Measurements from ENCODE around the gene PRAF2. TPM values are rescaled to one million over a fixed set of nuclear protein-coding genes. Genes with fewer than 3 reads are reported as not detected.

The PRAF2 gene
- total RNA-seq, 2 experiments from 2014 or later, result 10.8 to 12.4 TPM

- DNase-seq (no peak), ATAC-seq (no peak)
- no peak for TF ChIP-seq CTCF (IDR thresholded peaks at IDR 0.05)
- H3K9me3 Mint-ChIP-seq, result no peaks in the 10 kb centered on the region
- intact Hi-C loops (cut with micrococcal nuclease), result no loop called here
- ChIA-PET CTCF (no interaction called here), POLR2A (no interaction called here)
- H3K27ac Mint-ChIP-seq, result no peak overlapping the region
- H3K27me3 Mint-ChIP-seq, result no peaks in the 10 kb centered on the region
- H3K4me1 Mint-ChIP-seq (ENCODE audit: low read depth), result peaks cover 15% of the 10 kb centered on the region
- peak overlapping the region; percentile 81 for H3K4me3 Mint-ChIP-seq
- H3K36me3 Mint-ChIP-seq (ENCODE audit: low read depth), result peaks cover 18% of the 10 kb centered on the region
Measured at GRCh38 chrX:49071877-49072711, 1.7 kb downstream of the PRAF2 start.

- Mint-ChIP-seq H3K27me3 (no peaks in the 10 kb centered on the region), H3K27ac (no peak overlapping the region), H3K4me1 (ENCODE audit: low read depth) (peaks cover 15% of the 10 kb centered on the region), H3K36me3 (ENCODE audit: low read depth) (peaks cover 18% of the 10 kb centered on the region), H3K9me3 (no peaks in the 10 kb centered on the region), H3K4me3 (no peak overlapping the region)
- CTCF ChIA-PET, result no interaction called here
- intact Hi-C loops (cut with micrococcal nuclease), result no loop called here
- DNase-seq, result no peak
- no peak for ATAC-seq
- POLR2A ChIA-PET, result no interaction called here
- no peak for TF ChIP-seq CTCF (IDR thresholded peaks at IDR 0.05)
Measured at GRCh38 chrX:49070988-49071387, 2.8 kb downstream of the PRAF2 start.

GRCh38 chrX:49069038-49069437 is 4.8 kb downstream of the PRAF2 start:
- Mint-ChIP-seq H3K27ac (no peak overlapping the region), H3K4me3 (no peak overlapping the region), H3K4me1 (ENCODE audit: low read depth) (peaks cover 9% of the 10 kb centered on the region), H3K27me3 (no peaks in the 10 kb centered on the region), H3K9me3 (no peaks in the 10 kb centered on the region), H3K36me3 (ENCODE audit: low read depth) (peaks cover 14% of the 10 kb centered on the region)
- TF ChIP-seq CTCF (IDR thresholded peaks at IDR 0.05), result no peak
- intact Hi-C loops (cut with micrococcal nuclease), result no loop called here
- ATAC-seq (no peak), DNase-seq (no peak)
- ChIA-PET POLR2A (no interaction called here), CTCF (no interaction called here)

GRCh38 chrX:49067285-49068120 is 6.3 kb downstream of the PRAF2 start:
- no peak for TF ChIP-seq CTCF (IDR thresholded peaks at IDR 0.05)
- H3K36me3 Mint-ChIP-seq (ENCODE audit: low read depth), result peaks cover 7% of the 10 kb centered on the region
- no peaks in the 10 kb centered on the region for H3K9me3 Mint-ChIP-seq
- H3K4me1 Mint-ChIP-seq (ENCODE audit: low read depth), result no peaks in the 10 kb centered on the region
- no peak for DNase-seq
- intact Hi-C loops (cut with micrococcal nuclease), result no loop called here
- no peak overlapping the region for H3K27ac Mint-ChIP-seq
- H3K27me3 Mint-ChIP-seq, result no peaks in the 10 kb centered on the region
- H3K4me3 Mint-ChIP-seq, result no peak overlapping the region
- ChIA-PET CTCF (no interaction called here), POLR2A (no interaction called here)
- no peak for ATAC-seq

- ATAC-seq (no peak), DNase-seq (no peak)
- Mint-ChIP-seq H3K27ac (no peak overlapping the region), H3K4me3 (no peak overlapping the region), H3K4me1 (ENCODE audit: low read depth) (no peaks in the 10 kb centered on the region), H3K27me3 (no peaks in the 10 kb centered on the region), H3K9me3 (no peaks in the 10 kb centered on the region), H3K36me3 (ENCODE audit: low read depth) (peaks cover 4% of the 10 kb centered on the region)
- intact Hi-C loops (cut with micrococcal nuclease), result no loop called here
- TF ChIP-seq CTCF (IDR thresholded peaks at IDR 0.05), result no peak
- ChIA-PET CTCF (no interaction called here), POLR2A (no interaction called here)
Measured at GRCh38 chrX:49066690-49067089, 7.1 kb downstream of the PRAF2 start.

Data from activated CD8-positive, alpha-beta T cell treated with anti-CD3 and anti-CD28 coated beads for 36 hours (primary cell).